Renal cortex interstitium (tissue), 11 donors: ENCODE results near the gene HEYL. TPM values are rescaled to one million over a fixed set of nuclear protein-coding genes. Genes with fewer than 3 reads are reported as not detected.

Experiments used
- DNase-seq, 11 donors: peaks; one replicate each; pipeline ENCODE4 v3.0.0-alpha.2; 2013; ENCODE audit warnings: low read depth in 9 of 11, low spot score in 4 of 11; ENCODE audit errors: extremely low read depth in 1 of 11
- polyA plus RNA-seq, 3 donors: library from polyadenylated mRNA; unstranded; fragments of 120-200 nt; gene quantifications; one replicate each; pipeline ENCODE4 v1.2.1, GENCODE V29; 2013; ENCODE audit not compliant: insufficient read length in 3 of 3

Gene HEYL
- polyA plus RNA-seq, 3 donors: 18.4 to 25.2 (median 21.9) TPM

- peak in 5 of 11 donors; percentile 12 to 31 (median 18) for DNase-seq
These were observed 64.0 kb downstream of the HEYL start for GRCh38 chr1:39575191-39576015.

GRCh38 chr1:39574646-39575045, 64.8 kb downstream of the HEYL start:
- DNase-seq: peak in 1 of 11 donors; percentile 18

Other genes starting within 250 kb of the HEYL start
- gene BMP8A, start 148.0 kb downstream of the HEYL start, polyA plus RNA-seq: 1 to 10 TPM in 1 of 3 donors, under 1 TPM in 2; 0.43 to 1.3 (median 0.61) TPM
- 100 to 1,000 TPM; 211 to 250 (median 238) TPM for gene PABPC4, start 62.9 kb downstream of the HEYL start, polyA plus RNA-seq
- gene NT5C1A, start 32.5 kb upstream of the HEYL start, polyA plus RNA-seq: under 1 TPM in 2 of 3 donors, not detected in 1; 0.18 to 0.30 TPM
- gene HPCAL4, start 51.8 kb upstream of the HEYL start, polyA plus RNA-seq: under 1 TPM; 0.30 to 0.77 (median 0.59) TPM
- 10 to 100 TPM; 70.4 to 73.6 (median 73.4) TPM for gene PPIE, start 99.2 kb upstream of the HEYL start, polyA plus RNA-seq
- gene OXCT2, start 131.7 kb upstream of the HEYL start, polyA plus RNA-seq: 1 to 10 TPM in 1 of 3 donors, under 1 TPM in 2; 0.22 to 1.5 (median 0.33) TPM
- 1 to 10 TPM; 1.9 to 5.1 (median 2.1) TPM for gene BMP8B, start 149.2 kb upstream of the HEYL start, polyA plus RNA-seq
- 10 to 100 TPM; 27.9 to 49.1 (median 40.1) TPM for gene TRIT1, start 243.9 kb upstream of the HEYL start, polyA plus RNA-seq